ENCODE measurements around the gene ALDH16A1. TPM values are rescaled to one million over a fixed set of nuclear protein-coding genes. Genes with fewer than 3 reads are reported as not detected.

ALDH16A1 gene
- total RNA-seq, 2 donors from 2014 or later: 52.8 to 57.1 TPM

DNA sequence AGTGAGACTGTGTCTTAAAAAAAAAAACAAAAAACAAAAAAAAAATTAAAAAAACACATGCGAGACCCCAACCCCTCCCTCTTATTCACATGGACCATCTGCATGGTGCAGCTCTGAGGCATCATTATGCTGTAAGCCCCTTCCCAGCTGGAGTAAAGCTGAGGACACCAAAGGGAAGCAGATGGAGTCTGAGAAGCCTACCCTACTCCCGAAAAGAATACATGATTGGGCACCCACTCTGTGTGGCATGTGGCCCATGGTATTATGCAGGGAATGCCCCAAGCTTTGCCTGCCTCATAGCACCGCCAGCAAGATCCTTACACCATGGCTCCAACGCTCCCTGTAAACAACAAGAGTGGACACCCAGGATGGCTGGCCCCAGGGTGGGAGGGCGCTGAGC is 34.5 kb upstream of the ALDH16A1 start:
- no peak overlapping the region for H3K27ac ChIP-seq (ENCODE audit: low read depth, low read length)
- no peaks in the 10 kb centered on the region for H3K36me3 ChIP-seq (ENCODE audit: control insufficient read depth, insufficient read depth, low read length)
- H3K4me3 ChIP-seq (ENCODE audit: low read length): no peak overlapping the region
- 75 to 95% methylated on average over 2 to 5 of the region's 5 CpGs for WGBS, 2 experiments (ENCODE audit: insufficient coverage in 1 of 2, insufficient read length in 1 of 2)
- Mint-ChIP-seq H3K4me3 (no peak overlapping the region), H3K36me3 (ENCODE audit: low read depth) (no peaks in the 10 kb centered on the region), H3K9me3 (no peaks in the 10 kb centered on the region), H3K4me1 (peaks cover 5% of the 10 kb centered on the region), H3K27ac (no peak overlapping the region), H3K27me3 (ENCODE audit: insufficient read depth) (peaks cover 58% of the 10 kb centered on the region)
- no peak overlapping the region for H3K9ac ChIP-seq (ENCODE audit: extremely low read depth, low read length, poor library complexity, severe bottlenecking)
- H3K27me3 ChIP-seq (ENCODE audit: control insufficient read depth, insufficient read depth, low read length, poor library complexity, severe bottlenecking): peaks cover 56% of the 10 kb centered on the region
- H3K4me1 ChIP-seq (ENCODE audit: control insufficient read depth, insufficient read depth, low read length): no peaks in the 10 kb centered on the region
- no peaks in the 10 kb centered on the region for H3K9me3 ChIP-seq (ENCODE audit: control insufficient read depth, low read length)
- TF ChIP-seq, protein P1, sequence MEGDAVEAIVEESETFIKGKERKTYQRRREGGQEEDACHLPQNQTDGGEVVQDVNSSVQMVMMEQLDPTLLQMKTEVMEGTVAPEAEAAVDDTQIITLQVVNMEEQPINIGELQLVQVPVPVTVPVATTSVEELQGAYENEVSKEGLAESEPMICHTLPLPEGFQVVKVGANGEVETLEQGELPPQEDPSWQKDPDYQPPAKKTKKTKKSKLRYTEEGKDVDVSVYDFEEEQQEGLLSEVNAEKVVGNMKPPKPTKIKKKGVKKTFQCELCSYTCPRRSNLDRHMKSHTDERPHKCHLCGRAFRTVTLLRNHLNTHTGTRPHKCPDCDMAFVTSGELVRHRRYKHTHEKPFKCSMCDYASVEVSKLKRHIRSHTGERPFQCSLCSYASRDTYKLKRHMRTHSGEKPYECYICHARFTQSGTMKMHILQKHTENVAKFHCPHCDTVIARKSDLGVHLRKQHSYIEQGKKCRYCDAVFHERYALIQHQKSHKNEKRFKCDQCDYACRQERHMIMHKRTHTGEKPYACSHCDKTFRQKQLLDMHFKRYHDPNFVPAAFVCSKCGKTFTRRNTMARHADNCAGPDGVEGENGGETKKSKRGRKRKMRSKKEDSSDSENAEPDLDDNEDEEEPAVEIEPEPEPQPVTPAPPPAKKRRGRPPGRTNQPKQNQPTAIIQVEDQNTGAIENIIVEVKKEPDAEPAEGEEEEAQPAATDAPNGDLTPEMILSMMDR (conservative IDR thresholded peaks at IDR 0.05): no peak
- no peak for DNase-seq

DNA sequence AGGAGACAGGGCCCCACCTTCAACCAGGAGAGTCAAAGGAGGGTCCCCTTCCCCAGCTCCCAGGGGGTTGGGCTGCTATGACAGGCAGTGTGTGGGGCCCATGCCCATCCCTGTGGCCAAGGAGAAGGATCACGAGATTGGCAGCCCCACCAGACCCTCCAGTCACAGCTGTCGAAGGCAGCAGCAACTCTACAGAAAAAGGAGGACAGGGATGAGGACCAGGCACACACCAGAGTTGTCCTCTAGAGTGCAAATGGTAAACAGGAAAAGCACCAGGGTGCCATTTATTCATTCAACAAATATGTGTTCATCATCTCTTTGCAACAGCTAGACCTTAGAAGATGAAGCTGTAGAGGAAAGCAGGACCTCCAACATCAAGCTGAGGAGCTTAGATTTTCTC is 33.9 kb upstream of the ALDH16A1 start:
- Histone ChIP-seq H3K27me3 (ENCODE audit: control insufficient read depth, insufficient read depth, low read length, poor library complexity, severe bottlenecking) (peaks cover 63% of the 10 kb centered on the region), H3K27ac (ENCODE audit: low read depth, low read length) (no peak overlapping the region), H3K9me3 (ENCODE audit: control insufficient read depth, low read length) (no peaks in the 10 kb centered on the region), H3K9ac (ENCODE audit: extremely low read depth, low read length, poor library complexity, severe bottlenecking) (no peak overlapping the region), H3K4me1 (ENCODE audit: control insufficient read depth, insufficient read depth, low read length) (no peaks in the 10 kb centered on the region), H3K36me3 (ENCODE audit: control insufficient read depth, insufficient read depth, low read length) (no peaks in the 10 kb centered on the region), H3K4me3 (ENCODE audit: low read length) (no peak overlapping the region)
- Mint-ChIP-seq H3K36me3 (ENCODE audit: low read depth) (no peaks in the 10 kb centered on the region), H3K9me3 (no peaks in the 10 kb centered on the region), H3K4me3 (no peak overlapping the region), H3K27me3 (ENCODE audit: insufficient read depth) (peaks cover 64% of the 10 kb centered on the region), H3K27ac (no peak overlapping the region), H3K4me1 (peaks cover 7% of the 10 kb centered on the region)
- no peak for DNase-seq
- WGBS, 2 experiments (ENCODE audit: insufficient coverage in 1 of 2, insufficient read length in 1 of 2): 84 to 94% methylated on average over 2 of the region's 2 CpGs
- TF ChIP-seq, protein P1 (conservative IDR thresholded peaks at IDR 0.05): no peak

DNA sequence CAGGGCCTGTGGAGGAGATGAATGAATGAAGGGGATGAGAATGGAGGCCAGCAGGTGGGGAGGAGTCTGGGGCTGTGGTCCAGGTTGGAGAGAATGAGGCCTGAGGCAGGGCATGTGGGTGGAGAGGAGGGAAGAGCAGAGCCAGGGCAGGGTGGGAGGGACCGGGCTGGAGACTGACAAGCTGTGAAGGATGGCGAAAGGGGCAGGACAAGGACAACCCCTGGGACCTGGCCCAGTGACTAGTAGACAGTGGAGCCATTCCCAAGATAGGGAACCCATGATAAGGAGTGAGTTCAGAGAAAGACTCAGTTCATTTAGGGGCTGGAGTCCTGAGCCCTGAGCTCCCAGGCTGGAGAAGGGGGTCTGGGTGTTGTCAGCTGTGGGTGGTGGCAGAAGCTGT is 32.8 kb upstream of the ALDH16A1 start:
- Histone ChIP-seq H3K27ac (ENCODE audit: low read depth, low read length) (no peak overlapping the region), H3K4me3 (ENCODE audit: low read length) (no peak overlapping the region), H3K36me3 (ENCODE audit: control insufficient read depth, insufficient read depth, low read length) (no peaks in the 10 kb centered on the region), H3K4me1 (ENCODE audit: control insufficient read depth, insufficient read depth, low read length) (no peaks in the 10 kb centered on the region), H3K9me3 (ENCODE audit: control insufficient read depth, low read length) (no peaks in the 10 kb centered on the region), H3K27me3 (ENCODE audit: control insufficient read depth, insufficient read depth, low read length, poor library complexity, severe bottlenecking) (peaks cover 73% of the 10 kb centered on the region), H3K9ac (ENCODE audit: extremely low read depth, low read length, poor library complexity, severe bottlenecking) (no peak overlapping the region)
- Mint-ChIP-seq H3K9me3 (no peaks in the 10 kb centered on the region), H3K27me3 (ENCODE audit: insufficient read depth) (peaks cover 75% of the 10 kb centered on the region), H3K27ac (no peak overlapping the region), H3K36me3 (ENCODE audit: low read depth) (no peaks in the 10 kb centered on the region), H3K4me1 (peaks cover 7% of the 10 kb centered on the region), H3K4me3 (no peak overlapping the region)
- TF ChIP-seq, protein P1 (conservative IDR thresholded peaks at IDR 0.05): no peak
- DNase-seq: no peak
- 80 to 81% methylated on average over 2 of the region's 2 CpGs for WGBS, 2 experiments (ENCODE audit: insufficient coverage in 1 of 2, insufficient read length in 1 of 2)

Measured in endodermal cell (in vitro differentiated cells).